ENCODE results near the gene TMTC2. TPM values are rescaled to one million over a fixed set of nuclear protein-coding genes. Genes with fewer than 3 reads are reported as not detected.

The TMTC2 gene
- total RNA-seq, 1 donor from 2014 or later, result 7.6 TPM

GRCh38 chr12:82852529-82852928, 165.8 kb downstream of the TMTC2 start:
- no peaks in the 10 kb centered on the region for H3K36me3 ChIP-seq (ENCODE audit: control insufficient read depth, insufficient read depth, low read length)
- H3K4me3 ChIP-seq (ENCODE audit: low read depth, low read length), result no peak overlapping the region
- no peaks in the 10 kb centered on the region for H3K27me3 ChIP-seq (ENCODE audit: control insufficient read depth, insufficient read depth, low read length)
- DNase-seq (ENCODE audit: low read depth), result no peak
- TF ChIP-seq, protein P1, sequence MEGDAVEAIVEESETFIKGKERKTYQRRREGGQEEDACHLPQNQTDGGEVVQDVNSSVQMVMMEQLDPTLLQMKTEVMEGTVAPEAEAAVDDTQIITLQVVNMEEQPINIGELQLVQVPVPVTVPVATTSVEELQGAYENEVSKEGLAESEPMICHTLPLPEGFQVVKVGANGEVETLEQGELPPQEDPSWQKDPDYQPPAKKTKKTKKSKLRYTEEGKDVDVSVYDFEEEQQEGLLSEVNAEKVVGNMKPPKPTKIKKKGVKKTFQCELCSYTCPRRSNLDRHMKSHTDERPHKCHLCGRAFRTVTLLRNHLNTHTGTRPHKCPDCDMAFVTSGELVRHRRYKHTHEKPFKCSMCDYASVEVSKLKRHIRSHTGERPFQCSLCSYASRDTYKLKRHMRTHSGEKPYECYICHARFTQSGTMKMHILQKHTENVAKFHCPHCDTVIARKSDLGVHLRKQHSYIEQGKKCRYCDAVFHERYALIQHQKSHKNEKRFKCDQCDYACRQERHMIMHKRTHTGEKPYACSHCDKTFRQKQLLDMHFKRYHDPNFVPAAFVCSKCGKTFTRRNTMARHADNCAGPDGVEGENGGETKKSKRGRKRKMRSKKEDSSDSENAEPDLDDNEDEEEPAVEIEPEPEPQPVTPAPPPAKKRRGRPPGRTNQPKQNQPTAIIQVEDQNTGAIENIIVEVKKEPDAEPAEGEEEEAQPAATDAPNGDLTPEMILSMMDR (IDR thresholded peaks at IDR 0.05; ENCODE audit: insufficient read depth, low read length, poor library complexity, severe bottlenecking), result no peak

- no peak for DNase-seq (ENCODE audit: low read depth)
Observed at GRCh38 chr12:82855872-82856271, 169.2 kb downstream of the TMTC2 start.

DNA sequence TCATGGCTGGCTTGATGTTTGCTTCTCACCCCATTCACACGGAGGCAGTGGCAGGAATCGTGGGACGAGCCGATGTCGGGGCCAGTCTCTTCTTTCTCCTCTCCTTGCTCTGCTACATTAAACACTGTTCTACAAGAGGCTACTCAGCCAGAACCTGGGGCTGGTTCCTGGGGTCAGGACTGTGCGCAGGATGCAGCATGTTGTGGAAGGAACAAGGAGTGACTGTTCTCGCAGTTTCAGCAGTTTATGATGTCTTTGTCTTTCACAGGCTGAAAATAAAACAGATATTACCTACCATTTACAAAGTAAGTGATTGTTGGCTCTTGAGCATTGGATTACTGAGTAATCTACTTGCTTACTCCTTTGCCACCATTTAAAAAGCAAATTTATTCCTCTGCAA, 170.6 kb downstream of the TMTC2 start:
- Histone ChIP-seq H3K4me3 (ENCODE audit: low read depth, low read length) (no peak overlapping the region), H3K36me3 (ENCODE audit: control insufficient read depth, insufficient read depth, low read length) (no peaks in the 10 kb centered on the region), H3K27me3 (ENCODE audit: control insufficient read depth, insufficient read depth, low read length) (no peaks in the 10 kb centered on the region)
- no peak for DNase-seq (ENCODE audit: low read depth)
- TF ChIP-seq, protein P1 (IDR thresholded peaks at IDR 0.05; ENCODE audit: insufficient read depth, low read length, poor library complexity, severe bottlenecking), result no peak

More at GRCh38 chr12:82855872-82856271, 169.2 kb downstream of the TMTC2 start:
- Histone ChIP-seq H3K4me3 (ENCODE audit: low read depth, low read length) (no peak overlapping the region), H3K36me3 (ENCODE audit: control insufficient read depth, insufficient read depth, low read length) (no peaks in the 10 kb centered on the region), H3K27me3 (ENCODE audit: control insufficient read depth, insufficient read depth, low read length) (no peaks in the 10 kb centered on the region)
- TF ChIP-seq, protein P1 (IDR thresholded peaks at IDR 0.05; ENCODE audit: insufficient read depth, low read length, poor library complexity, severe bottlenecking), result no peak

DNA sequence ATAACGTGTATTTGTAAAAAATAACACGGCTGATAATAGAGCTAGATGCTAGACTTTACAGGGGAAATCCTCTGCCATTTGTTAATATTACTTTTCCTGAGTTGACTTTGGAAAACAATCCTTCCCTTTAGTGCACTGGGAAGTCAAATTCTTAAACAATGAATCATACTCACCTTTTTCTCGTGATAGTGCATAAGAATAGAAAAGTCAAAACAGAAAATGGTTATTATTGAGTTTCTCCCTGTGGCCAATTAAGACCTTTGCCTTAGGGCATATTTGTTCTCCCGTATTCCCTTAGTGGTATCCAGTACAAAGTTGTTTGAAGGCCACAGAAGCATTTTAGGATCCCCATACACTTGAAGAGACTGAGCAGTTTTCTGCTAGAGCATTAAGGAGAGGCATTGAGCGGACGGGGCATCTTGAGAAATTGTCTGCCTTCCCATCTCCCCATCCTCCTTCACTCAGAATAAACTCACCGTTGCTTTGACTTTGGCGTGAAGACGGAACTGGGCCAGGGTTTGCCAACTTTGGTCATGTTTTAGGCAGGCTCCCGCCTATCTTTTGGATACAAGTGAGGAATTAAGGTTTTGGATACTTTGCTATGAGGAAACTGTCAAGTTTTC, 171.3 kb downstream of the TMTC2 start:
- Histone ChIP-seq H3K4me3 (ENCODE audit: low read depth, low read length) (no peak overlapping the region), H3K36me3 (ENCODE audit: control insufficient read depth, insufficient read depth, low read length) (no peaks in the 10 kb centered on the region), H3K27me3 (ENCODE audit: control insufficient read depth, insufficient read depth, low read length) (no peaks in the 10 kb centered on the region)
- TF ChIP-seq, protein P1 (IDR thresholded peaks at IDR 0.05; ENCODE audit: insufficient read depth, low read length, poor library complexity, severe bottlenecking), result no peak
- no peak for DNase-seq (ENCODE audit: low read depth)

GRCh38 chr12:82858534-82858917, 171.8 kb downstream of the TMTC2 start:
- no peak for DNase-seq (ENCODE audit: low read depth)
- H3K27me3 ChIP-seq (ENCODE audit: control insufficient read depth, insufficient read depth, low read length), result no peaks in the 10 kb centered on the region
- TF ChIP-seq, protein P1 (IDR thresholded peaks at IDR 0.05; ENCODE audit: insufficient read depth, low read length, poor library complexity, severe bottlenecking), result no peak

More at GRCh38 chr12:82858534-82858917, 171.8 kb downstream of the TMTC2 start:
- no peak overlapping the region for H3K4me3 ChIP-seq (ENCODE audit: low read depth, low read length)
- no peaks in the 10 kb centered on the region for H3K36me3 ChIP-seq (ENCODE audit: control insufficient read depth, insufficient read depth, low read length)

Data from kidney epithelial cell (primary cell).